Neuronal stem cell (in vitro differentiated cells): ENCODE data around the gene MORF4L1.
A peak's percentile ranks its signal among the peaks of the same experiment; 100 is the strongest.

Experiments used
- DNase-seq: peaks from one replicate; pipeline ENCODE4 v3.0.0-alpha.2; 2013; ENCODE audit warnings: low spot score
- H2AFZ ChIP-seq: one replicate; pipeline ENCODE4 v1.6.1; 2013; ENCODE audit warnings: mild to moderate bottlenecking, low read length, inconsistent platforms
- H2AK5ac ChIP-seq: 2 replicates; pipeline ENCODE4 v1.6.1; 2013; ENCODE audit warnings: low read depth, mild to moderate bottlenecking, inconsistent platforms, low read length, moderate library complexity, mixed read lengths
- H2BK120ac ChIP-seq: 2 replicates; pipeline ENCODE4 v1.6.1; 2013; ENCODE audit warnings: low read depth, mild to moderate bottlenecking, inconsistent platforms, low read length, moderate library complexity, mixed read lengths
- H2BK12ac ChIP-seq: one replicate; pipeline ENCODE4 v1.6.1; 2013; ENCODE audit warnings: low read length, inconsistent platforms
- H2BK15ac ChIP-seq: 2 replicates; pipeline ENCODE4 v1.6.1; 2013; ENCODE audit warnings: mild to moderate bottlenecking, low read length, inconsistent platforms, mixed read lengths
- H2BK5ac ChIP-seq: one replicate; pipeline ENCODE4 v1.6.1; 2013; ENCODE audit warnings: inconsistent platforms, mild to moderate bottlenecking, low read length, moderate library complexity
- H3K14ac ChIP-seq: one replicate; pipeline ENCODE4 v1.6.1; 2013; ENCODE audit warnings: low read length, inconsistent platforms
- H3K18ac ChIP-seq: 2 replicates; pipeline ENCODE4 v1.6.1; 2013; ENCODE audit warnings: low read length, inconsistent platforms
- H3K23ac ChIP-seq: 2 replicates; pipeline ENCODE4 v1.6.1; 2013; ENCODE audit warnings: low read depth, mild to moderate bottlenecking, mixed read lengths, low read length, inconsistent platforms; ENCODE audit not compliant: poor library complexity
- H3K27ac ChIP-seq: replicated peaks from 3 replicates; pipeline ENCODE4 v1.5.1; 2013; ENCODE audit warnings: low read length, inconsistent platforms
- H3K27me3 ChIP-seq, 3 experiments: 2 replicates each; pipeline ENCODE4 v1.6.1; 2013; ENCODE audit warnings: low read length in 3 of 3, mild to moderate bottlenecking in 2 of 3, inconsistent platforms in 1 of 3, low read depth in 1 of 3, mixed read lengths in 1 of 3, moderate library complexity in 1 of 3; ENCODE audit not compliant: control insufficient read depth in 3 of 3, insufficient read depth in 3 of 3
- H3K36me3 ChIP-seq, 2 donors: replicated peaks in 1 of 2; 2 replicates each; pipeline ENCODE4 v1.6.1; 2013; ENCODE audit warnings: low read length in 2 of 2; ENCODE audit not compliant: control insufficient read depth in 2 of 2, insufficient read depth in 2 of 2
- H3K4ac ChIP-seq: 2 replicates; pipeline ENCODE4 v1.6.1; 2013; ENCODE audit warnings: inconsistent platforms, mild to moderate bottlenecking, low read length, moderate library complexity
- H3K4me1 ChIP-seq, 2 donors: 1 replicate in 1 of 2; 2 replicates in 1 of 2; pipeline ENCODE4 v1.6.1; 2013; ENCODE audit warnings: low read length in 2 of 2, low read depth in 1 of 2; ENCODE audit not compliant: control insufficient read depth in 2 of 2, insufficient read depth in 1 of 2
- H3K4me2 ChIP-seq: one replicate; pipeline ENCODE4 v1.6.1; 2013; ENCODE audit warnings: mild to moderate bottlenecking, low read length, inconsistent platforms; ENCODE audit not compliant: insufficient read depth, poor library complexity, severe bottlenecking
- H3K4me3 ChIP-seq, 2 donors: 2 replicates each; pipeline ENCODE4 v1.5.1; 2013; ENCODE audit warnings: low read length in 2 of 2, mild to moderate bottlenecking in 2 of 2, inconsistent platforms in 1 of 2, moderate library complexity in 1 of 2
- H3K79me1 ChIP-seq: one replicate; pipeline ENCODE4 v1.6.1; 2013; ENCODE audit warnings: low read depth, mild to moderate bottlenecking, inconsistent platforms, low read length, moderate library complexity
- H3K9ac ChIP-seq: one replicate; pipeline ENCODE4 v1.6.1; 2013; ENCODE audit warnings: mild to moderate bottlenecking, low read depth, low read length, inconsistent platforms; ENCODE audit not compliant: poor library complexity
- H3K9me3 ChIP-seq, 2 donors: replicated peaks in 1 of 2; 2 replicates each; pipeline versions ENCODE3 to v1.6.1; 2013; ENCODE audit warnings: low read length in 2 of 2, mild to moderate bottlenecking in 2 of 2, inconsistent platforms in 1 of 2, low read depth in 1 of 2, mixed read lengths in 1 of 2, moderate library complexity in 1 of 2; ENCODE audit not compliant: control insufficient read depth in 2 of 2, insufficient read depth in 1 of 2
- H4K8ac ChIP-seq: one replicate; pipeline ENCODE4 v1.6.1; 2013; ENCODE audit warnings: low read depth, mild to moderate bottlenecking, inconsistent platforms, low read length, moderate library complexity
- H4K91ac ChIP-seq: one replicate; pipeline ENCODE4 v1.6.1; 2013; ENCODE audit warnings: low read length, low read depth, mild to moderate bottlenecking, inconsistent platforms; ENCODE audit not compliant: poor library complexity
- WGBS, 2 donors: extraction: QIAGEN DNeasy Blood & Tissue Kit; methylation state at CpG; one replicate each; pipeline ENCODE4 v1.1.7; 2013; ENCODE audit warnings: missing lambda C conversion rate in 2 of 2, mixed read lengths in 1 of 2; ENCODE audit not compliant: insufficient read length in 2 of 2, insufficient replicate concordance in 1 of 2; ENCODE audit errors: extremely low coverage in 2 of 2; 5-methylcytosine and 5-hydroxymethylcytosine counted together

MORF4L1 gene

DNA sequence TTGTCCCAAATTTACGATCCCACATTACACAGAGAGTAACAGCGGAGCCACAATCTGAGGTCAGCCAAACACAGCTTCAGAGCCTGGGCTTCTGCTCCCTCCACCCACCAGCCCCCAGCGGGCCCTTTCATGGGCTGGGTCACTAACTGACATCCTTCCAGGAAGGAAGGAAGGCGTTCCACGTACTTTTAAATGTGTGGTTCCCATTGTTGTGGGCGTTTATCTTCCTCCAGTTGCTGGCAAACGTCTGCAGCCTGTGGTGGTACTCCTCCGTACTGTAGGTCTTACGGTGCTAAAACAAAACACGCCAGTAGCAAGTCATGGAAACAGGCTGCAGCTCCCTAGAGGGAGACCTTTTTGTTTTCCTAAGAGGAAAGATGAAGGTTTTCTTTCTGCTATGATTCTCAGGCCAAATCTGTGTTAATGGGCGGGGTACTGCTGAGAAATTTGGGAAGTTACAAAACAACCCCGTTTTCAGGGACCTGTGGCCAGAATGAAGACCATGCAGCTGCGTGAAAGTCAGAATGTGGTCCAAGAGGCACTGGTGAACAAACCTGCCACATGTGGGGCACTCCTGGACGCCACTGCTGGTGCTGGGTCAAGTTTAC is 64.5 kb downstream of the MORF4L1 start:
- WGBS, 2 donors: no CpG with 5 or more reads among the region's 14 CpGs
- H3K4ac ChIP-seq: no peak overlapping the region
- H3K14ac ChIP-seq: no peak overlapping the region
- H2BK12ac ChIP-seq: no peak overlapping the region
- H3K9ac ChIP-seq: no peak overlapping the region
- no peak overlapping the region for H3K4me2 ChIP-seq
- no peak overlapping the region for H3K23ac ChIP-seq
- no peaks in the 10 kb centered on the region for H3K9me3 ChIP-seq
- H3K4me3 ChIP-seq: no peak overlapping the region
- no peak overlapping the region for H3K27ac ChIP-seq
- H3K18ac ChIP-seq: no peak overlapping the region
- H2AFZ ChIP-seq: peak overlapping the region; percentile 57
- H2BK15ac ChIP-seq: no peak overlapping the region
- H4K91ac ChIP-seq: no peak overlapping the region
- H3K36me3 ChIP-seq: no peaks in the 10 kb centered on the region
- peaks cover 0 to 3% of the 10 kb centered on the region in 2 donors for H3K4me1 ChIP-seq
- H2AK5ac ChIP-seq: no peak overlapping the region
- no peak overlapping the region for H2BK5ac ChIP-seq
- H3K27me3 ChIP-seq: peaks cover 0 to under 1% (median 0%) of the 10 kb centered on the region in 3 experiments
- H2BK120ac ChIP-seq: no peak overlapping the region
- H3K79me1 ChIP-seq: no peaks in the 10 kb centered on the region
- no peak overlapping the region for H4K8ac ChIP-seq
- no peak for DNase-seq

DNA sequence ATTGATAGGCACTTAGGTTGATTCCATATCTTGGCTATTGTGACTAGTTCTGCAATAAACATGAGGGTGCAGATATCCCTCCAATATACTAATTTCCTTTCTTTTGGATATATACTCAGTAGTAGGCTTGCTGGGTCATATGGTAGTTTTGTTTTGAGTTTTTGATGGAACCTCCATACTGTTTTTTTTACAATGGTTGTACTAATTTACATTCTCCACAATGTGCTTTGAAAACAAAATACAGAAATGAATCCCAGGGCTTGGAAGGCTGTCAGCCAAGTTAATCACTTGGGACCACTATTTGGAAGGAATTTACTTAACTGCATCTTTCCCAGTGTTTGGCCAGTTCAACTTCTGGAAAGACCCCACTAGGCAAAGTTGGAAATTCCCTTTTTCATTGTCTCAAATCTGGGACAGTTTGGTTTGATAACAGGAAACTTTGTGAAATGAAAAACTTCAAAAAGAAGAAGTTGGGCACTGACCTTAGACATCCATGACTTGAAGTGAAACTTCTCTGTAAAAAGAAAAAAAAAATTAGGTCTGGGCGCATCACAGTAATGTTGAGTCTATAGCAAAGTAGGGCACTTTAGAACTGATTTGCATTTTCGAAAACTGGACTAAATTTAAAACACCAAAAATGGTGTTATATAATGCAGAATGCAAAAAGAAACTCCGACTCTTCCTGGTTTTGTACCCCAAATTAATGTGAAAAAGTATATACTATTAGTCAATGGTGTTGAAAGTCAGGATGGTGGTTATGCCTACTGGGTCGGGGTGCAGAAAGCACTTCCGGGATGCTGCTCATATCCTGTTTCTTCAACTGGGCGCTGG is 66.2 kb downstream of the MORF4L1 start:
- H4K91ac ChIP-seq: no peak overlapping the region
- no peaks in the 10 kb centered on the region for H3K9me3 ChIP-seq
- H3K79me1 ChIP-seq: no peaks in the 10 kb centered on the region
- no peak overlapping the region for H3K27ac ChIP-seq
- H3K4me3 ChIP-seq: no peak overlapping the region
- H2BK15ac ChIP-seq: no peak overlapping the region
- no peak overlapping the region for H3K4me2 ChIP-seq
- no peak overlapping the region for H3K18ac ChIP-seq
- H3K4ac ChIP-seq: no peak overlapping the region
- no peak overlapping the region for H2AFZ ChIP-seq
- no CpG with 5 or more reads among the region's 6 CpGs for WGBS, 2 donors
- DNase-seq: no peak
- H4K8ac ChIP-seq: no peak overlapping the region
- H2BK12ac ChIP-seq: no peak overlapping the region
- no peak overlapping the region for H2BK5ac ChIP-seq
- H3K36me3 ChIP-seq: no peaks in the 10 kb centered on the region
- H2BK120ac ChIP-seq: no peak overlapping the region
- no peak overlapping the region for H3K23ac ChIP-seq
- no peak overlapping the region for H2AK5ac ChIP-seq
- no peak overlapping the region for H3K9ac ChIP-seq
- H3K14ac ChIP-seq: no peak overlapping the region
- H3K4me1 ChIP-seq: peaks cover 0 to 3% of the 10 kb centered on the region in 2 donors
- H3K27me3 ChIP-seq: peaks cover 0 to 17% (median 8%) of the 10 kb centered on the region in 3 experiments

DNA sequence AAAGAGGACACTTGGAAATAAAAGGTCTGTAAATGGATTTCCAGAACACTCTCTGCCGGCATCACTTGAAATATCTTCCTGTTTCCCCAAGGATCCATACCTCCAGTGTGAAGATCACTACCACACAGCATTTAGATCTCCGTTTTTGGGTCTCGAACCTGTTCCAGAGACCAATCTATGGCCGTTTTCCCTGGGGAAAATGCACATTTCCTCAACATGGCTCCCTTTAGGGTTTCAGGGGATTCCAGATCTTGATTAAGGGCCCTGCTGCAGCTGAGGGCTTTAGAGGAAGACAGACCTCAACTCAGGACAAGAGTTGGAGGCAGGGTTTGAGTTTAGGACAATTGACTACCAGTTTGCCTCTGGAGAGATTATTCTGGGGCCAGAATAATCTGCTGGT is 70.1 kb downstream of the MORF4L1 start:
- Histone ChIP-seq H3K79me1 (no peaks in the 10 kb centered on the region), H3K9me3 (no peaks in the 10 kb centered on the region), H2BK12ac (no peak overlapping the region), H4K8ac (no peak overlapping the region), H3K36me3 (no peaks in the 10 kb centered on the region), H2BK120ac (no peak overlapping the region), H3K18ac (no peak overlapping the region), H4K91ac (no peak overlapping the region), H3K4me1 (peaks cover 7% of the 10 kb centered on the region in 2 donors), H2BK15ac (no peak overlapping the region), H3K4ac (no peak overlapping the region), H2BK5ac (no peak overlapping the region), H3K9ac (no peak overlapping the region), H3K27ac (no peak overlapping the region), H3K4me2 (no peak overlapping the region), H2AFZ (no peak overlapping the region), H2AK5ac (no peak overlapping the region), H3K27me3 (peaks cover 2 to 46% (median 24%) of the 10 kb centered on the region in 3 experiments), H3K4me3 (no peak overlapping the region), H3K23ac (no peak overlapping the region), H3K14ac (no peak overlapping the region)
- WGBS, 2 donors: no CpG with 5 or more reads among the region's 4 CpGs
- no peak for DNase-seq

DNA sequence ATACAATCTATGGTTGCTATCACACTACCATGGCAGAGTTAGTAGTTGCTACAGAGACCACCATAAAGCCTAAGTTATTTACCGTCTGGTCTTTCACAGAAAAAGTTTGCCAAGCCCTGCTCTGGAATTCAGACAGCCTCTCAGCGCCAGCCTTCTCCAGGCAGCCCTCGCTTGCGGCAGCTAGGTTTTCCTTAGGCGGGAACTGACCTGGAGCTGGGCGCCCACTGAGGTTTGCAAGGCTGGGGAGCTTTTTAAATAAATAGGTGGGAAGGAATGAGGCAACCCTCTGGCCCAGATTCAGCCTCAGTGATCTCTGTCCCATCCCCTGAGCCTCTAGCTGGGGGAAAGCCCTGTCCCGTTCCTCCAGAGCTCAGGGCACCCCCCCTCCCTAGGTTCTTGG is 71.0 kb downstream of the MORF4L1 start:
- no CpG with 5 or more reads among the region's 7 CpGs for WGBS, 2 donors
- peaks cover 2 to 53% (median 24%) of the 10 kb centered on the region in 3 experiments for H3K27me3 ChIP-seq

More for the DNA sequence above, 71.0 kb downstream of the MORF4L1 start:
- H3K9ac ChIP-seq: no peak overlapping the region
- no peak for DNase-seq
- no peak overlapping the region for H2BK12ac ChIP-seq
- H4K8ac ChIP-seq: no peak overlapping the region
- peak overlapping the region; percentile 75 for H2BK15ac ChIP-seq
- peak overlapping the region; percentile 39 for H2BK5ac ChIP-seq
- H3K4me1 ChIP-seq: peaks cover 7% of the 10 kb centered on the region in 2 donors
- H3K4ac ChIP-seq: no peak overlapping the region
- H2AK5ac ChIP-seq: no peak overlapping the region
- no peak overlapping the region for H3K4me2 ChIP-seq
- H3K79me1 ChIP-seq: no peaks in the 10 kb centered on the region
- no peak overlapping the region for H4K91ac ChIP-seq
- H3K4me3 ChIP-seq: no peak overlapping the region
- H3K36me3 ChIP-seq: no peaks in the 10 kb centered on the region
- no peak overlapping the region for H3K27ac ChIP-seq
- H2BK120ac ChIP-seq: no peak overlapping the region
- H2AFZ ChIP-seq: no peak overlapping the region
- no peak overlapping the region for H3K23ac ChIP-seq
- no peak overlapping the region for H3K18ac ChIP-seq
- no peak overlapping the region for H3K14ac ChIP-seq
- no peaks in the 10 kb centered on the region for H3K9me3 ChIP-seq
